HEK293 (cell line): ENCODE results near the gene TMEM238.
A peak's percentile ranks its signal among the peaks of the same experiment; 100 is the strongest.

Source experiments
- CTCF ChIA-PET: fragments of 350-600 bp; formaldehyde crosslinking; extraction: SDS; loops from one replicate; lab custom pipeline; 2021; ENCODE audit warnings: antibody characterized with exemption; lab: Yijun Ruan, JAX
- POLR2A ChIA-PET: fragments of 300-600 bp; formaldehyde crosslinking; extraction: SDS; loops from one replicate; lab custom pipeline; 2020; ENCODE audit warnings: antibody characterized with exemption, inconsistent platforms; lab: Yijun Ruan, JAX
- H3K27ac ChIP-seq: fragments of 200-500 bp; sonication (Bioruptor generic); 2 replicates; pipeline ENCODE4 v1.5.1; 2014; ENCODE audit warnings: low read depth, low read length, control low read depth, inconsistent platforms; ENCODE audit errors: extremely low read depth
- H3K36me3 ChIP-seq, 2 experiments: fragments of 200-500 bp in 1 of 2; sonication (Bioruptor generic) in 1 of 2; 1 replicate in 1 of 2; 2 replicates in 1 of 2; pipeline ENCODE4 v1.5.1; 2014 to 2017; ENCODE audit warnings: inconsistent platforms in 2 of 2, low read length in 2 of 2; ENCODE audit not compliant: control insufficient read depth in 2 of 2, insufficient read depth in 1 of 2
- H3K4me1 ChIP-seq: fragments of 200-500 bp; sonication (Bioruptor generic); 2 replicates; pipeline ENCODE4 v1.5.1; 2014; ENCODE audit warnings: mild to moderate bottlenecking, low read length, inconsistent platforms; ENCODE audit not compliant: control insufficient read depth, insufficient read depth
- H3K4me3 ChIP-seq: 2 replicates; pipeline ENCODE4 v1.5.1; 2011; ENCODE audit warnings: low read depth, mild to moderate bottlenecking, control low read depth, low read length, moderate library complexity
- H3K9me3 ChIP-seq: fragments of 200-500 bp; sonication (Bioruptor generic); 2 replicates; pipeline ENCODE4 v1.5.1; 2014; ENCODE audit warnings: low read depth, low read length, inconsistent platforms; ENCODE audit not compliant: control insufficient read depth, insufficient read depth
- ATF2 ChIP-seq: fragments of 450-650 bp; formaldehyde crosslinking; IDR thresholded peaks from 2 replicates; pipeline ENCODE4 v1.5.1; 2016; ENCODE audit warnings: missing biosample characterization, missing genetic modification characterization, low read depth
- HOXD13 ChIP-seq: sonication (generic); formaldehyde crosslinking; IDR thresholded peaks from 2 replicates; pipeline ENCODE4 v1.8.0; 2022; ENCODE audit warnings: missing genetic modification reagents, borderline replicate concordance
- KLF8 ChIP-seq: fragments of 450-650 bp; formaldehyde crosslinking; IDR thresholded peaks from 2 replicates; pipeline ENCODE4 v1.5.1; 2016; ENCODE audit warnings: missing biosample characterization, missing genetic modification characterization
- OVOL3 ChIP-seq: fragments of 450-650 bp; formaldehyde crosslinking; IDR thresholded peaks from 2 replicates; pipeline ENCODE4 v1.5.1; 2016; ENCODE audit warnings: missing biosample characterization, missing genetic modification characterization
- PRDM4 ChIP-seq: fragments of 450-650 bp; formaldehyde crosslinking; IDR thresholded peaks from 2 replicates; pipeline ENCODE4 v1.5.1; 2017; ENCODE audit warnings: missing biosample characterization, missing genetic modification characterization
- PRDM6 ChIP-seq: fragments of 450-650 bp; formaldehyde crosslinking; IDR thresholded peaks from 2 replicates; pipeline ENCODE4 v1.5.1; 2017; ENCODE audit warnings: missing biosample characterization, missing genetic modification characterization
- SP2 ChIP-seq: fragments of 450-650 bp; formaldehyde crosslinking; IDR thresholded peaks from 2 replicates; pipeline ENCODE4 v1.5.1; 2016; ENCODE audit warnings: missing biosample characterization, missing genetic modification characterization
- TRIM28 ChIP-seq: IDR thresholded peaks from 2 replicates; pipeline ENCODE4 v1.6.1; 2011; ENCODE audit warnings: low read length, control low read depth, borderline replicate concordance
- YY1 ChIP-seq: fragments of 450-650 bp; formaldehyde crosslinking; IDR thresholded peaks from 2 replicates; pipeline ENCODE4 v1.5.1; 2018; ENCODE audit warnings: missing biosample characterization, missing genetic modification characterization
- ZNF121 ChIP-seq: fragments of 450-650 bp; formaldehyde crosslinking; IDR thresholded peaks from 2 replicates; pipeline ENCODE4 v1.5.1; 2016; ENCODE audit warnings: missing biosample characterization, missing genetic modification characterization
- ZNF140 ChIP-seq: fragments of 450-650 bp; formaldehyde crosslinking; IDR thresholded peaks from 2 replicates; pipeline ENCODE4 v1.5.1; 2016; ENCODE audit warnings: missing biosample characterization, missing genetic modification characterization
- ZNF157 ChIP-seq: fragments of 450-650 bp; formaldehyde crosslinking; IDR thresholded peaks from 2 replicates; pipeline ENCODE4 v1.5.1; 2016; ENCODE audit warnings: missing biosample characterization, missing genetic modification characterization
- ZNF202 ChIP-seq: fragments of 450-650 bp; formaldehyde crosslinking; IDR thresholded peaks from 2 replicates; pipeline ENCODE4 v1.5.1; 2016; ENCODE audit warnings: missing biosample characterization, missing genetic modification characterization, borderline replicate concordance
- ZNF266 ChIP-seq: fragments of 450-650 bp; formaldehyde crosslinking; IDR thresholded peaks from 2 replicates; pipeline ENCODE4 v1.5.1; 2016; ENCODE audit warnings: missing biosample characterization, missing genetic modification characterization, low read depth
- ZNF350 ChIP-seq: fragments of 450-650 bp; formaldehyde crosslinking; IDR thresholded peaks from 2 replicates; pipeline ENCODE4 v1.5.0; 2017; ENCODE audit warnings: missing biosample characterization, mild to moderate bottlenecking, missing genetic modification characterization
- ZNF48 ChIP-seq: fragments of 450-650 bp; formaldehyde crosslinking; IDR thresholded peaks from 2 replicates; pipeline ENCODE4 v1.5.1; 2016; ENCODE audit warnings: missing biosample characterization, missing genetic modification characterization
- ZNF596 ChIP-seq: fragments of 450-650 bp; IDR thresholded peaks from 2 replicates; pipeline ENCODE4 v1.5.0; 2018; ENCODE audit warnings: missing biosample characterization, mild to moderate bottlenecking, missing genetic modification characterization, moderate library complexity
- ZNF645 ChIP-seq: fragments of 450-650 bp; formaldehyde crosslinking; IDR thresholded peaks from 2 replicates; pipeline ENCODE4; 2016; ENCODE audit warnings: missing biosample characterization, missing genetic modification characterization
- ZNF768 ChIP-seq: fragments of 450-650 bp; formaldehyde crosslinking; IDR thresholded peaks from 2 replicates; pipeline ENCODE4 v1.5.1; 2018; ENCODE audit warnings: missing biosample characterization, mild to moderate bottlenecking, missing genetic modification characterization
- ZSCAN23 ChIP-seq: fragments of 450-650 bp; formaldehyde crosslinking; IDR thresholded peaks from 2 replicates; pipeline ENCODE4 v1.5.1; 2016; ENCODE audit warnings: missing biosample characterization, missing genetic modification characterization

TMEM238 gene

GRCh38 chr19:55392820-55393761, 9.0 kb upstream of the TMEM238 start (continued):
- TF ChIP-seq ZNF350 (tag by site-specific recombination) (no peak), YY1 (tag by site-specific recombination) (no peak), ATF2 (tag by site-specific recombination) (no peak), PRDM6 (no peak), ZNF48 (tag by site-specific recombination) (no peak), ZNF266 (tag by site-specific recombination) (no peak), ZSCAN23 (tag by site-specific recombination) (no peak), TRIM28 (no peak), ZNF157 (tag by site-specific recombination) (no peak), OVOL3 (no peak)

GRCh38 chr19:55391702-55392615, 7.9 kb upstream of the TMEM238 start:
- H3K36me3 ChIP-seq = peaks cover 8 to 52% of the 10 kb centered on the region in 2 experiments
- CTCF ChIA-PET = interaction anchor here (0.5 to 3.9 kb wide), 3 partner anchors 63 to 140 kb away, joined by 3 to 14 read pairs (median 4); no protein-coding TSS in a partner anchor
- H3K4me1 ChIP-seq = peaks cover 24% of the 10 kb centered on the region
- no peak for TF ChIP-seq ZNF645 (tag by site-specific recombination)
- TF ChIP-seq ZNF121 (tag by site-specific recombination) = peak; percentile 72
- TF ChIP-seq ZNF202 (tag by site-specific recombination) = no peak
- TF ChIP-seq SP2 (tag by site-specific recombination) = no peak
- no peak overlapping the region for H3K27ac ChIP-seq
- POLR2A ChIA-PET = interaction anchor here (0.9 to 7.3 kb wide), 9 partner anchors 8 to 112 kb away, joined by 3 to 78 read pairs (median 15); partner anchors contain the start of genes KMT5C and UBE2S
- no peaks in the 10 kb centered on the region for H3K9me3 ChIP-seq
- H3K4me3 ChIP-seq = no peak overlapping the region

- Histone ChIP-seq H3K27ac (no peak overlapping the region), H3K4me1 (peaks cover 25% of the 10 kb centered on the region), H3K36me3 (peaks cover 8 to 59% of the 10 kb centered on the region in 2 experiments), H3K9me3 (no peaks in the 10 kb centered on the region), H3K4me3 (no peak overlapping the region)
- CTCF ChIA-PET = interaction anchor here (4.4 kb wide), 1 partner anchor 89 kb away, joined by 20 read pairs; no protein-coding TSS in a partner anchor
- TF ChIP-seq ZNF768 (tag by site-specific recombination) = peak; percentile 97
- TF ChIP-seq PRDM4 (tag by site-specific recombination) = no peak
- TF ChIP-seq HOXD13 = 0 out of 2 replicates have a peak, but pooled peaks have one; percentile 34
- no peak for TF ChIP-seq ZNF596
- TF ChIP-seq ZNF140 (tag by site-specific recombination) = peak; percentile 43; the same call in 1 of the 2 replicates
- 0 out of 2 replicates have a peak, but pooled peaks have one; percentile 8 for TF ChIP-seq KLF8 (tag by site-specific recombination)
- POLR2A ChIA-PET = interaction anchor here (0.9 to 7.3 kb wide), 7 partner anchors 9 to 132 kb away, joined by 3 to 78 read pairs (median 15); partner anchors contain the start of genes KMT5C and UBE2S
Observed at GRCh38 chr19:55391191-55391670, 7.1 kb upstream of the TMEM238 start.
